Measurements from ENCODE around the gene RAP1B.

- TF ChIP-seq ZNF431 (CRISPR knock-in tag; IDR thresholded peaks at IDR 0.05; ENCODE audit: borderline replicate concordance, low read depth) (no peak), CTCF (CRISPR knock-in tag; IDR thresholded peaks at IDR 0.05) (no peak), REST (IDR thresholded peaks at IDR 0.05; ENCODE audit: borderline replicate concordance in 1 of 2, low read depth in 1 of 2, low read length in 2 of 2) (no peak), BRD4 (CRISPR knock-in tag; IDR thresholded peaks at IDR 0.05) (no peak), ZMYM2 (CRISPR knock-in tag; IDR thresholded peaks at IDR 0.05) (no peak), TBL1XR1 (IDR thresholded peaks at IDR 0.05; ENCODE audit: borderline replicate concordance, low read length, partially characterized antibody) (no peak), CHD2 (IDR thresholded peaks at IDR 0.05; ENCODE audit: low read depth, low read length) (no peak), ZC3H13 (CRISPR knock-in tag; IDR thresholded peaks at IDR 0.05) (no peak), ETV5 (CRISPR knock-in tag; IDR thresholded peaks at IDR 0.05; ENCODE audit: borderline replicate concordance) (no peak), ZNF790 (CRISPR knock-in tag; IDR thresholded peaks at IDR 0.05; ENCODE audit: borderline replicate concordance) (no peak), ZNF138 (CRISPR knock-in tag; IDR thresholded peaks at IDR 0.05; ENCODE audit: low read depth) (no peak)
Measured at GRCh38 chr12:68601767-68602166, 8.9 kb upstream of the RAP1B start.

All from HepG2 (cell line).